ENCODE data around the gene BCKDHB. TPM values are rescaled to one million over a fixed set of nuclear protein-coding genes. Genes with fewer than 3 reads are reported as not detected.
"Not testable (repeated sequence)": the region's sequence is repeated elsewhere in the genome, so short reads cannot be mapped to it uniquely, and the experiment has no call there.

The BCKDHB gene
- total RNA-seq, 2 experiments from 2014 or later, result 13.9 to 16.8 TPM

DNA sequence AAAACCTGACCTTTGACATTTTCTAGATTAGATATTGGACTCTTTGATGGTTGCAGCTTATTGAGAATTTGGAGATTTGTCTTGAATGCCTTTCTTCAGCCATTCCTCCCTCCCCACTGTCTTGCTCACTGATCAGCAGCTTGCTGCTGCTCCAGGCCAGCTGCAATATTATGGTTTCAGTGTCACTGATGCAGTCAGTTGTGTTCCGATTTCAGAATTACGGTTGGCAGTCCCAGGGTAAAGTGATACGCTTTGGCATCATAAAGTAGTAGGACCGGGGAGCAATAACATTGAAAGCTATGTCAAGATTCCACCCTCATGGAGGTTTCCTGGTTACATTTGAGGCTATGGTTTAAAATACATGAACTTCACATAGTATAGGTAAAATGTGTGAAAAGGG lies 152.6 kb downstream of the BCKDHB start:
- Mint-ChIP-seq H3K36me3 (peaks cover 2% of the 10 kb centered on the region), H3K27ac (no peak overlapping the region), H3K27me3 (no peaks in the 10 kb centered on the region), H3K4me3 (no peak overlapping the region), H3K9me3 (ENCODE audit: low read depth) (no peaks in the 10 kb centered on the region), H3K4me1 (no peaks in the 10 kb centered on the region)
- no peak for DNase-seq
- no peak for ATAC-seq
- CTCF ChIA-PET, result no interaction called here

DNA sequence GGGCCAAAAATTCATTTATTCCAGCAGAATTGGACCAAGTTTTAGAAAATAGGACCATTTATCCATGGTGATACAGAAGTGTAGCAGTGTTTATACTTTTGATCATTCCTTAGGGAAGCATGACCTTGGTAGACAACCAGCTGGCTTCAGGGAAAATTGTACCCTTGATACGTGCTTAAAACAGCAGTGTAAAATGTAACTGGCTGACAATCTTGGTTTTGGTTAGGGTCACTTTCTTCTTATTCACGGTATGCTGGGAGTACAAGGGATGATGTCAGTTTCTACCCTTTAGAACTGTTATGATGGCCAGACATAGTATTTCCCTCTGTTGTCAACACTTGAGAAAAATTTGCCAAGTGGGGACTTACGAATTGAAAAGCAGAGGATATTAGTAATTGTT lies 157.1 kb downstream of the BCKDHB start:
- no peaks in the 10 kb centered on the region for H3K27me3 Mint-ChIP-seq
- CTCF ChIA-PET, result no interaction called here
- no peaks in the 10 kb centered on the region for H3K4me1 Mint-ChIP-seq
- no peak overlapping the region for H3K27ac Mint-ChIP-seq
- H3K4me3 Mint-ChIP-seq, result no peak overlapping the region
- no peaks in the 10 kb centered on the region for H3K36me3 Mint-ChIP-seq
- H3K9me3 Mint-ChIP-seq (ENCODE audit: low read depth), result no peaks in the 10 kb centered on the region
- DNase-seq, result no peak
- no peak for ATAC-seq

DNA sequence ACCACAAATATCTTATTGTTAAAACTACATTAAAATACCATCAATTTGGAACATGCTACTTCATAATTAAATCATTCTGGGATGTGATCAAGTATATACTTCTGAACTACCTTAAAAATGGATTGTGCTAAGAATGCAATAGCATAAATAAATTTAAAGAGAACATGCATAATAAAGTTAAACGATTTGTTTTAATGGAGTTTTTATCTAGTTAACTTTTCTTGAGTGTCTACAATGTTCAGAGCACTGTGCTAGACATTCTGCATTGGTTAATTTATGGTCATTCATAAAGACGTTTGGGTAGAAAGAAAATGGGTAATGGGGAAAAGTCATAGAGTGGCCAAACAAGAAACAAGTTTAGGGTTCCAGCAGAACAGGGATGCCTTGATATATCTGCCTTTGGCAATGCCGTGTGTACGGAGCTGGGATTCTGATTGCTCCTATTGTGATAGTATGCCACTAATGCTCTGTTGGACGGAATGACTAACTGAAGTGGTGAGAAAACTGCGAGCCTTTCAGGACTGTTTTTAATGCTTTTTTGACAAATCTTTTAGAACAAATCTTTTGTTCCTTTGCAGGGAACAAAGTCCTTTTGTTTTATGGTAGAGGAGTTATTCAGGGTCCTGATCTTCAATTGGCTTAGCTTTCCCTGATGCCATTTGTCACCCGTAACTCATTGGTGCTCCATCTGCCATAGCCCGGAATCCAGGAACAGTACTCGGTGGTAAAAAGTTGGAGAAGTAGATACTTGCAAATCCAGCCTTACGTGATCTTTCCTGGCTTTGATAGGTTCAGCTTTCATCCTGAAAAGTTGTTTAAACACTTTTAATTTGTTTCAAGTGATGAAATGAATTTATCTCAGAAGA lies 162.6 kb downstream of the BCKDHB start:
- no peaks in the 10 kb centered on the region for H3K9me3 Mint-ChIP-seq (ENCODE audit: low read depth)
- H3K36me3 Mint-ChIP-seq, result peaks cover 3% of the 10 kb centered on the region
- H3K4me1 Mint-ChIP-seq, result no peaks in the 10 kb centered on the region
- DNase-seq, result no peak
- no peak for ATAC-seq
- H3K27me3 Mint-ChIP-seq, result no peaks in the 10 kb centered on the region
- H3K4me3 Mint-ChIP-seq, result no peak overlapping the region
- CTCF ChIA-PET, result no interaction called here
- no peak overlapping the region for H3K27ac Mint-ChIP-seq

DNA sequence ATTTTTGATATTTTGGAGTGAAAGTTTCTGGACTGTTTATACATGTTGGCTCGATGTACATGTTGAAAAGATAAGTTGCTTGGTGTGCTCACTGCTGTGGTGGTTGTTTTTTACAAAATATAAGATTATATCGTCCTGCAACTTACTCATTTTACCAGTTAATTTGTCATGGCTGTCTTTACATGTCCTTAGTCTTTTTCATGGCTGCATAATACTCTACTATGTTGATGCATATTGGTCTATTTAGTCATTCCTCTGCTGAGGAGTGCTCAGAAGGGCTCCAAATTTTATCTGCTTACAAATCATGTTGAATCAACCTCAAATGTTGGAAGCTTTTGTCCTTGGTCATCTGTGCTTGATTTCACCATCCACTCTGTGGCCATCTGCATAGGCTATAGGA lies 164.6 kb downstream of the BCKDHB start:
- Mint-ChIP-seq H3K9me3 (ENCODE audit: low read depth) (no peaks in the 10 kb centered on the region), H3K36me3 (peaks cover 3% of the 10 kb centered on the region), H3K27me3 (no peaks in the 10 kb centered on the region), H3K4me1 (no peaks in the 10 kb centered on the region), H3K4me3 (no peak overlapping the region), H3K27ac (no peak overlapping the region)
- ATAC-seq (no peak), DNase-seq (no peak)
- CTCF ChIA-PET, result no interaction called here

DNA sequence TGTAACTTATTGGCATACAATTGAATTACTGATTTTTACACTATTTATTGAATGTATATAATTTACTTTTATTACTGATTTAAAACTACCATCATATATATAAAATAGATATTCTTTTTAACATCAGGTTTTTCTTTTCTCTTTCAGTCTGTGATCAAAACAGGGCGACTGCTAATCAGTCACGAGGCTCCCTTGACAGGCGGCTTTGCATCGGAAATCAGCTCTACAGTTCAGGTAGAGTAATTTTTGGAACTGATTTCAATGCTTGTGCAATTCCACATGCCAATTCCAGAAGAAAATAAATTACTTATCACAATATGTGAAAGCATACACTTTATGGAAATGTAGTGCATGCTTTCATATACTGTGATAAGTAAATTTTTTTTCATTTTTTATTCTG lies 166.5 kb downstream of the BCKDHB start:
- Mint-ChIP-seq H3K4me1 (no peaks in the 10 kb centered on the region), H3K27ac (no peak overlapping the region), H3K36me3 (peaks cover 3% of the 10 kb centered on the region), H3K9me3 (ENCODE audit: low read depth) (no peaks in the 10 kb centered on the region), H3K27me3 (no peaks in the 10 kb centered on the region), H3K4me3 (no peak overlapping the region)
- DNase-seq, result no peak
- ATAC-seq, result no peak
- CTCF ChIA-PET, result no interaction called here

DNA sequence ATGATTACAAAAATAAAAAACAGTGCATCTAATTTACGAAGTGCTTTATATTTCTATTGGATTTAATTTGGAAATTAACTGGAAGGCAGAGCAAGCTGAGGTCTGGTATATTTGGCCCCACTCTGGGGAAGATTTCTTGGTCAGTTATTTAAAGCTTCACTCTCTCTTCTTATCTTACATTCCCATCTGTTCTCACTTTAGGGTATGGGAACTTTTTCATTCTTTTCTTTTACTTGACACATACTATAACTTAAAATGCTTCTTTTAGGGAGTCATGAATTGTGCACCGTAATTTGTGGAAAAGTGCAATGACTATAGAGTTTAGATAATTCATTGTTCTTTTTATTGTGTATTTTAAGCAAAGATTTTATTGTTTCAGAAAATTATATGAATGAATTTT lies 170.4 kb downstream of the BCKDHB start:
- Mint-ChIP-seq H3K4me3 (no peak overlapping the region), H3K4me1 (peaks cover 8% of the 10 kb centered on the region), H3K27me3 (no peaks in the 10 kb centered on the region), H3K9me3 (ENCODE audit: low read depth) (no peaks in the 10 kb centered on the region), H3K36me3 (peaks cover 4% of the 10 kb centered on the region), H3K27ac (no peak overlapping the region)
- ATAC-seq (no peak), DNase-seq (no peak)
- CTCF ChIA-PET, result no interaction called here

DNA sequence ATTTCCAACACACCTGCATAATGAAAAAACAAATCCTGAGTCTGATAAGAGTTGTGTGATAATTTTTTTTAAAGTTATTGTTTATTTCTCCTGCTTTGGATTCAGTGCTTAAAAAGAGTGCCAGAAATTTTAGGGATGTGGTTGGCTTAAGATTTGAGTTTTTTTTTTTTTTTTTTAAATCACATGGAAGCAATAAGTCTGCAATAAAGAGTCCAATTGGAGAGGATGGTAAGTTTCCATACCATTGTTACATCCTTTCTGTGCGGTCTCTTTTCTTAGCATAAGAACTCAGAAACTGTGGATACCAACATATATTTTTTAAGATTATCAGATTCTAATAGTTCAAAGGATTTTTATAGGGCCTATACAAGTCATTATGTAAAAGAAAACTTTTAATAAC lies 171.0 kb downstream of the BCKDHB start:
- CTCF ChIA-PET, result no interaction called here
- no peak for ATAC-seq
- no peak for DNase-seq
- peaks cover 8% of the 10 kb centered on the region for H3K4me1 Mint-ChIP-seq
- H3K9me3 Mint-ChIP-seq (ENCODE audit: low read depth), result no peaks in the 10 kb centered on the region
- H3K27ac Mint-ChIP-seq, result no peak overlapping the region
- no peak overlapping the region for H3K4me3 Mint-ChIP-seq
- H3K27me3 Mint-ChIP-seq, result no peaks in the 10 kb centered on the region
- H3K36me3 Mint-ChIP-seq, result peaks cover 4% of the 10 kb centered on the region

DNA sequence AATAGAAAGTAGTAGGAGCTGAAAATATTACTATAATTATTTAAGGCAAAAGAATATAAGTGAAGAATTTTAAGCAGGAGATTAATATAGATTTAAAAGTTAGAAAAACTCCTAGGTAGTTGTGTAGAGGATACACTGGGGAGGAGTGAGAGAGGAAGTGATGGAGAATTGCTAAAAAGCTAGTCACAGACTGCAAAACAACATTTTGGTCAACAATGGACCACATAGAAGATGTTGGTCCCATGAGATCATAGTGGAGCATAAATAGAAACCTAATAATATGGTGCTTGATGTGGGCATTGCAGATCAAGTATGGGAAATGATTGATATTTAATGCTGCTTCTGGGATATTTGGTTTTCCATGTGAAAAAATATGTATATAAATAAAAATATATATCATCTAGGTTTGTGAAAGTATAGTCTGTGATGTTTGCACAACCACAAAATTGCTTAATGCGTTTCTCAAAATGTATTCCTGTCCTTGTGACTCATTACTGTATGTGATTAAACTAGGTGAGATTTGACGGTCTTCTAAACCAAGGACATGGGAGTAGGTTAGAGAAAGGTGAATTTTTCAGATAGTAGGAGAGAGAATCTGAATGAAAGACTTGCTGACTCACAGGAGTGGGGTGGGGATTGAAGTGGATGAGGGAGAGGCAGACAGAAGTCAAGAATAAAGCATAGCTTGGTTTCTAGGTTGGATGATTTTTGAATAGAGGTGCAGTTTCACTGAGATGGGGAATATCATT lies 174.0 kb downstream of the BCKDHB start:
- no peak for DNase-seq
- CTCF ChIA-PET, result no interaction called here
- H3K27me3 Mint-ChIP-seq, result no peaks in the 10 kb centered on the region
- no peak for ATAC-seq
- H3K36me3 Mint-ChIP-seq, result peaks cover 4% of the 10 kb centered on the region
- no peak overlapping the region for H3K27ac Mint-ChIP-seq
- H3K4me1 Mint-ChIP-seq, result peaks cover 11% of the 10 kb centered on the region
- H3K9me3 Mint-ChIP-seq (ENCODE audit: low read depth), result no peaks in the 10 kb centered on the region
- H3K4me3 Mint-ChIP-seq, result no peak overlapping the region

DNA sequence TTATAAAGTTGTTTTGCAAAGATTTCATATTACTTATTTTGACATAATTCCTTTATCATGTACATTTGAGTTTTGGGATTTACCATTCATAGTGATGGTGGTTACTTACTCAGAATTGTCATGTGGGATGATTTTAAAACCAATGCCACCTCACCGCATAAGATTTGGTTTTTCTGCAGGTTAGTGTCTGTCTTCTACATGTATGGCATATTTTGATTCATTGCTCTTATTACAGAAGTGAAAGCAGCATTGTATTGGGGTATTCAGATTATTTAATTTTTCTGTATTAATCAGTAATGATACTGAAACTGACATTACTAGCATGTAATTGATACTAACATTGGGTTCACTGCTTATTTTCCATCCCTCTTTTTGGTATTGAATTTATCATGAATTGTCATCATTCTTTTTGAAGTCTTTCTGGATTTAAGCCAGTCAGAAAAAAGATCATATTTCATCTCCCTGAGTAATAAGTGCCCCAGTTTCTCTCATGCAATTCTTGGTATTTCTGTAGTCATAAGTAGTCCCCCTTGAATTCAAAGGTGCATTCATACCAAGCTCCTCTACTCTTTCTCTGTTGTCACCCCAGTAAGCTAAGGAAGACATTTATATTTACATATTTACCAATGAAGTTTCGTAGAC lies 176.6 kb downstream of the BCKDHB start:
- Mint-ChIP-seq H3K27me3 (no peaks in the 10 kb centered on the region), H3K27ac (no peak overlapping the region), H3K36me3 (peaks cover 4% of the 10 kb centered on the region), H3K4me1 (peaks cover 11% of the 10 kb centered on the region), H3K4me3 (no peak overlapping the region), H3K9me3 (ENCODE audit: low read depth) (no peaks in the 10 kb centered on the region)
- CTCF ChIA-PET, result no interaction called here
- no peak for DNase-seq
- no peak for ATAC-seq

DNA sequence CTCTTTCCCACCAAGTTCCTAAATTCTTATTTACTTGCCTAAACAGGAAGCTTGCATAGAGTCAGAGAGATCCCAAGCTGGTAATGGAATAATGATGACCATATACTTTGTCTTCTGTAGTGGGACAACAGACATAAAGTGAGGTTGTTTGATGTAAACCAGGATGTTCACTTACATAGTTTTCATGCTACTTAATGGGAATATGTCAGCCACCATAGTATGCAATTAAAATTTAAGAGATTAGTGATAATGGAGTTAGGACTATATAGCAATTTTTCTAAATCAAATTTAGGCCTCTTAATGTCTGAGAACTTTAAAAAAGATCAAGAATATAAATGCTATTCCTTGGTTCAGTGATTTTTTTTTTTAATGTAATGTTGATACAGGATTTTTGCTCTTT lies 180.6 kb downstream of the BCKDHB start:
- CTCF ChIA-PET, result no interaction called here
- DNase-seq (no peak), ATAC-seq (no peak)
- H3K27me3 Mint-ChIP-seq, result no peaks in the 10 kb centered on the region
- peaks cover 3% of the 10 kb centered on the region for H3K4me1 Mint-ChIP-seq
- no peak overlapping the region for H3K4me3 Mint-ChIP-seq
- H3K36me3 Mint-ChIP-seq, result no peaks in the 10 kb centered on the region
- peaks cover under 1% of the 10 kb centered on the region for H3K9me3 Mint-ChIP-seq (ENCODE audit: low read depth)
- H3K27ac Mint-ChIP-seq, result no peak overlapping the region

DNA sequence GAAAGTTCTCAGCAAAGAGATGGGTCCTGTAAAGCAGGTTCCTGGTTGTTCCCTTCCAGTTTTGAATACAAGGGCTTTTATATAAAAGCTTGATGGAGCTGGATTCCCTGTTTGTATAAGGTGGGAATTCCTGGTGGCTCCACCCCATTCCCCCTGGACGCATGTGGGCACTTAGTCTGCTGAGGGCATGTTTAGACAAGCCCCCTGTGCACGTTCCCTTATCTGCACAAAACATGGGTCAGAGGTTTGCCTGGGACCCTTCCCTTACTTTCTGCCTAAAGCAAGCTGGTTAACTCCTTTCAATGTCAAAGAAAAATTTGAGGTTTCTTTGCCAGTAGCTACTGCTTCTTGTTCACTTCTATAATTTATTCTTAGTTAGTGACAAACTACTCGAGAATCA lies 181.1 kb downstream of the BCKDHB start:
- H3K27me3 Mint-ChIP-seq, result no peaks in the 10 kb centered on the region

DNA sequence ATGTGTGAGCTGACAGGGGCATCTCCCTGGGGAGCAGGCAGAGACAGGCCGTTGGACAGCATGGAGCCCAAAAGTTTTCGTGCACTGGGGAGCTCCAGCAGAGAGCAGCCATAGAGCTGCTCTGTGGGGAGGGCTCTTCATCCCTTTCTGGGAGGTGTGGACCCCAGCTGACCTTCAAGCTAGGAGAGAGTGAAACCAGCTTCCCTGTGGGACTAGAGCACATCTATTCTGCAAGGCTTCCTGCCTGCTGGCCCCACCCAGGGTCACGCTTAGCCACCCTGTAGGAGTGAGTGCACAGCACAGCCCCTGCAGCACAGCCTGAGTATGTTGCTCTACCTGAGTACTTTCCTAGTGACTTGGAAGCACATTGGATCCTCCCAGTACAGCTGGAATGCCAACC lies 183.3 kb downstream of the BCKDHB start:
- H3K36me3 Mint-ChIP-seq, result peaks cover 12% of the 10 kb centered on the region
- ATAC-seq (no peak), DNase-seq (no peak)
- H3K9me3 Mint-ChIP-seq (ENCODE audit: low read depth), result peaks cover 12% of the 10 kb centered on the region
- no peaks in the 10 kb centered on the region for H3K4me1 Mint-ChIP-seq
- no peak overlapping the region for H3K27ac Mint-ChIP-seq
- H3K27me3 Mint-ChIP-seq, result no peaks in the 10 kb centered on the region
- H3K4me3 Mint-ChIP-seq, result no peak overlapping the region
- CTCF ChIA-PET, result no interaction called here

More for the DNA sequence above, 181.1 kb downstream of the BCKDHB start:
- Mint-ChIP-seq H3K9me3 (ENCODE audit: low read depth) (peaks cover 3% of the 10 kb centered on the region), H3K27ac (no peak overlapping the region), H3K4me1 (peaks cover 3% of the 10 kb centered on the region), H3K36me3 (peaks cover 2% of the 10 kb centered on the region), H3K4me3 (no peak overlapping the region)
- DNase-seq, result no peak
- ATAC-seq, result no peak
- CTCF ChIA-PET, result no interaction called here

DNA sequence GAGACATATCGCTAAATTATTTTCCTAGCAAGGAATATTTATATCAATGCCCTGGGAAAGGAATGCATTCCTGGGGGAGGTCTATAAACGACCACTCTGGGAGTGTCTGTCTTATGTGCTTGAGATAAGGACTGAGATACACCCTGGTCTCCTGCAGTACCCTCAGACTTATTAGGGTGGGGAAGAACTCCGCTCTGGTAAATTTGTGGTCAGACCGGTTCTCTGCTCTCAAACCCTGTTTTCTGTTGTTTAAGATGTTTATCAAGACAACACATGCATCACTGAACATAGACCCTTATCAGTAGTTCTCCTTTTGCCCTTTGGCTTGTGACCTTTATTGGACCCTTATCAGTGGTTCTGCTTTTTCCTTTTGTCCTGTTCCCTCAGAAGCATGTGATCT lies 188.1 kb downstream of the BCKDHB start:
- DNase-seq, H3K27me3 Mint-ChIP-seq, CTCF ChIA-PET, ATAC-seq, H3K4me3 Mint-ChIP-seq, H3K4me1 Mint-ChIP-seq, H3K27ac Mint-ChIP-seq: not testable (repeated sequence)
- Mint-ChIP-seq H3K9me3 (ENCODE audit: low read depth) (peaks cover 19% of the 10 kb centered on the region), H3K36me3 (peaks cover 18% of the 10 kb centered on the region)

DNA sequence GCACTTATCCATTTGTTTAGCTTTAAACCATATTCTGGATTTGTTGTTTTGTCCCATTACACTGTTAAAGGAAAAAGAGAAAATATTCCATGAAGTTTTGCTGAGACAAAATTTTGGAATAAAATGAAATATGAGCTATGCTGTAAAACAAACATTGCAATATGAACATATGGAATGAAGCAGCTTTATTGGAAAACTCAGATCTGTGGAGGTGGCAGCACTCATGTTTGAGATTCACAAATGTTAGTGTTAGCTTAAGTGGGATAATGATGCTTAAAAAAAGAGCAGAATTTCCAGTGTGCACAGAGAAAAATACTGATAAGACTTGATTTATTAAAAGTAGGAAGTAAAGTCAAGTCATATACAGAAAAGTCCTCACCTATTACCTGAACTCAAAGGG lies 196.2 kb downstream of the BCKDHB start:
- Mint-ChIP-seq H3K27me3 (no peaks in the 10 kb centered on the region), H3K4me3 (no peak overlapping the region), H3K4me1 (no peaks in the 10 kb centered on the region), H3K9me3 (ENCODE audit: low read depth) (peaks cover 1% of the 10 kb centered on the region), H3K27ac (no peak overlapping the region), H3K36me3 (no peaks in the 10 kb centered on the region)
- DNase-seq (no peak), ATAC-seq (no peak)
- CTCF ChIA-PET, result no interaction called here
